Endothelial cell of umbilical vein (primary cell): ENCODE measurements around the gene FBXO10.
"Not testable (repeated sequence)": the region's sequence is repeated elsewhere in the genome, so short reads cannot be mapped to it uniquely, and the experiment has no call there.

Experiments used
- CTCF ChIP-seq, 2 donors: IDR thresholded peaks; 1 replicate in 1 of 2; 2 replicates in 1 of 2; pipeline ENCODE4 v1.5.1; 2011; ENCODE audit warnings: low read length in 2 of 2, mild to moderate bottlenecking in 2 of 2, moderate library complexity in 2 of 2, control low read depth in 1 of 2, inconsistent platforms in 1 of 2, low read depth in 1 of 2; ENCODE audit not compliant: insufficient read depth in 1 of 2; ENCODE audit errors: extremely low read depth in 1 of 2
- EZH2 ChIP-seq: IDR thresholded peaks from 2 replicates; pipeline ENCODE4 v1.6.1; 2012; ENCODE audit warnings: borderline replicate concordance, low read depth, mild to moderate bottlenecking, moderate library complexity, low read length, inconsistent platforms; ENCODE audit not compliant: severe bottlenecking
- FOS ChIP-seq: IDR thresholded peaks from 2 replicates; pipeline ENCODE4 v1.6.1; 2011; ENCODE audit warnings: mild to moderate bottlenecking, low read length, moderate library complexity, borderline replicate concordance; ENCODE audit not compliant: insufficient read depth
- JUN ChIP-seq: IDR thresholded peaks from 2 replicates; pipeline ENCODE4 v1.6.1; 2011; ENCODE audit warnings: borderline replicate concordance, low read depth; ENCODE audit not compliant: insufficient read length, insufficient read depth
- MAX ChIP-seq: IDR thresholded peaks from 2 replicates; pipeline ENCODE4 v1.6.1; 2011; ENCODE audit not compliant: insufficient read depth, insufficient read length
- POLR2A ChIP-seq: IDR thresholded peaks from 2 replicates; pipeline ENCODE4 v1.6.1; 2012; ENCODE audit warnings: low read depth, mild to moderate bottlenecking, control low read depth, low read length
- POLR2AphosphoS5 ChIP-seq: IDR thresholded peaks from 2 replicates; pipeline ENCODE4 v1.6.1; 2012; ENCODE audit warnings: low read depth, mild to moderate bottlenecking, control low read depth, low read length, moderate library complexity; ENCODE audit not compliant: insufficient read depth

GRCh38 chr9:37477987-37478619, 98.1 kb downstream of the FBXO10 start:
- not testable (repeated sequence) for TF ChIP-seq CTCF (IDR thresholded peaks at IDR 0.05; ENCODE audit: extremely low read depth in 1 of 2, insufficient read depth in 1 of 2, low read depth in 1 of 2, low read length in 2 of 2); POLR2AphosphoS5; FOS; POLR2A; EZH2; JUN; MAX
